GM10266 (cell line): Measurements from ENCODE around the gene MBD4.

Experiments used
- DNase-seq: peaks from one replicate; pipeline ENCODE4 v3.0.0; 2012; ENCODE audit errors: extremely low spot score
- CTCF ChIP-seq: IDR thresholded peaks from 2 replicates; pipeline ENCODE4 v1.5.1; 2012; ENCODE audit warnings: mild to moderate bottlenecking, low read depth; ENCODE audit not compliant: control insufficient read depth, insufficient read depth; ENCODE audit errors: missing control alignments

The MBD4 gene

DNA sequence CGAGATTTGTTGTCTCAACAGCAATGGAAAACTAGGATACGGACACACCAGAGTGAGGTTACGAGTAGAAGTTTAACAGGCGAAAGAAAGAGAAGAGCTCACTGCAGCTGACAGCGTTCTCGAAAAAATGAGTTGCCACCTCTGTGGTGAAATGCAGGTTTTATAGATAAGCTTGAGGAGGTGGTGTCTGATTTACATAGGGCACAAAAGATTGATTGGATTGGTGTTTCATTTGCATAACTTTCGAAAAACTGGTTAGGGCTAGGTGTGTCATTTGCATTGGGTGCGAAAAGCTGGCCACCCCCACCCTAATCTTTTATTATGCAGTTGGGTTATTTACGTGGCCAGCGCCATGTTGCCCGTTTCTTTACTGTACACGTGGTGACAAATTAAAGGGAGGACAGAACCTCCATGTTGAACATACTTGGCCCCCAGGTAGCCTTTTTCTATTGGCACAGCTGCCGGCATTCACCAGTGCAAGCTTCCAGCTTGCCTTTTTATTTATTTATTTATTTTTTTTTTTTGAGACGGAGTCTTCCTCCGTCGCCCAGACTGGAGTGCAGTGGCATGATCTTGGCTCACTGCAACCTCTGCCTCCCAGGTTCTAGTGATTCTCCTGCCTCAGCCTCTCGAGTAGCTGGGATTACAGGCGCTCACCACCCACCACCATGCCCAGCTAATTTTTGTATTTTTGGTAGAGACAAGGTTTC is 8.6 kb upstream of the MBD4 start:
- DNase-seq, result no peak
- TF ChIP-seq CTCF, result no peak

- no peak for TF ChIP-seq CTCF
- DNase-seq, result no peak
Observed at GRCh38 chr3:129446926-129447325, 7.2 kb upstream of the MBD4 start.

- TF ChIP-seq CTCF, result no peak
- no peak for DNase-seq
Observed at GRCh38 chr3:129445471-129445870, 5.7 kb upstream of the MBD4 start.

GRCh38 chr3:129442947-129443346 is 3.2 kb upstream of the MBD4 start:
- no peak for TF ChIP-seq CTCF
- no peak for DNase-seq

DNA sequence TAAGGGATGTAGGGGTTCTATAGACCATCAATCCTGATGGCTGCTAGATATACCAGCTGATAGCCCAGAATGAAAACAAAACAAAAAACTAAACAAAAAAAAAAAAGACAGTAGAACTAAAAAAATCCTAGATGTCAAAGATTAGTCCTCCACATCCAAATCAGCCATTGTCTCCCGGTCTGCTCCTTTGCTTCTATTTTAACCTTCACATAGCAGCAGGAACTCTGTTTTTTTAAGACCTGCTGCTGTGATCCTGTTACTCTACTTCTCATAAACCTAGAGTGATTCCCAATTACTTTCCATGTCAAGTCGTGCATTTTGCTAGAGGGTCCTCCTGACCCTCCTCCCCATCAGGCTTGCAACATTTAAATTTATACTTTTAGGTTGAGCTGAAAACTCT is 2.7 kb upstream of the MBD4 start:
- no peak for TF ChIP-seq CTCF
- DNase-seq, result no peak

DNA sequence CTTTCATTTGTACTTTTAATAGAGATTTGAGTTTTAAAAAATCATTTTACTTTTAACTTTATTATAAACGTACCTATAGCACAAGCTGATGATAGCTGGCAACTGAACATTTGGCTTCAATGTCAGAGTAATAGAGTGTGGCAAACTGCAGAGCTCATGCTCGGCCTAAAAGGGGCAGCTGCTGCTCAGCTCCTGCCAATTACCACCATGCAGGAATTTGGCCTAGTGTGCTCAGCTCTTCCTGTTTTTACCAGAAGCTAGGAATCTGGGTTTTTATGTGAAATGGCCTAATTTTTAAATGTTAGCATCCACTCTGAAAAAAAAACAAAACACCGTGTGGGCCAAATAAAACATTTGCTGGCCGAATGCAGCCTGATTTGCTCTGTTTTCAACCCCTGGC is 2.0 kb upstream of the MBD4 start:
- DNase-seq, result no peak
- no peak for TF ChIP-seq CTCF

GRCh38 chr3:129441215-129441614 is 1.5 kb upstream of the MBD4 start:
- no peak for DNase-seq
- TF ChIP-seq CTCF, result no peak
